Muscle layer of duodenum (tissue), 2 donors: ENCODE measurements around the gene ZNF556.
"Not testable (repeated sequence)": the region's sequence is repeated elsewhere in the genome, so short reads cannot be mapped to it uniquely, and the experiment has no call there.

Experiments used
- H3K27ac ChIP-seq: one replicate; pipeline ENCODE4 v1.7.0; 2013; ENCODE audit warnings: mild to moderate bottlenecking, low read length
- H3K27me3 ChIP-seq: one replicate; pipeline ENCODE4 v1.7.0; 2013; ENCODE audit warnings: low read depth, mild to moderate bottlenecking, control low read depth, low read length
- H3K36me3 ChIP-seq, 2 donors: one replicate each; pipeline ENCODE4 v1.7.0; 2013; ENCODE audit warnings: low read length in 2 of 2, control low read depth in 1 of 2, mild to moderate bottlenecking in 1 of 2; ENCODE audit not compliant: insufficient read depth in 2 of 2, control insufficient read depth in 1 of 2
- H3K4me1 ChIP-seq, 2 donors: one replicate each; pipeline ENCODE4 v1.7.0; 2013; ENCODE audit warnings: low read length in 2 of 2, mild to moderate bottlenecking in 2 of 2, control low read depth in 1 of 2, moderate library complexity in 1 of 2; ENCODE audit not compliant: insufficient read depth in 2 of 2, control insufficient read depth in 1 of 2
- H3K4me3 ChIP-seq, 2 donors: one replicate each; pipeline ENCODE4 v1.7.0; 2013; ENCODE audit warnings: low read length in 2 of 2, low read depth in 1 of 2, mild to moderate bottlenecking in 1 of 2
- H3K9me3 ChIP-seq, 2 donors: one replicate each; pipeline ENCODE4 v1.7.0; 2013; ENCODE audit warnings: low read length in 2 of 2, control low read depth in 1 of 2, mild to moderate bottlenecking in 1 of 2; ENCODE audit not compliant: control insufficient read depth in 1 of 2
- donor health status: healthy.

The ZNF556 gene

GRCh38 chr19:2887391-2887914 is 20.3 kb downstream of the ZNF556 start:
- Histone ChIP-seq H3K36me3 (no peaks in the 10 kb centered on the region), H3K27ac (no peak overlapping the region)

DNA sequence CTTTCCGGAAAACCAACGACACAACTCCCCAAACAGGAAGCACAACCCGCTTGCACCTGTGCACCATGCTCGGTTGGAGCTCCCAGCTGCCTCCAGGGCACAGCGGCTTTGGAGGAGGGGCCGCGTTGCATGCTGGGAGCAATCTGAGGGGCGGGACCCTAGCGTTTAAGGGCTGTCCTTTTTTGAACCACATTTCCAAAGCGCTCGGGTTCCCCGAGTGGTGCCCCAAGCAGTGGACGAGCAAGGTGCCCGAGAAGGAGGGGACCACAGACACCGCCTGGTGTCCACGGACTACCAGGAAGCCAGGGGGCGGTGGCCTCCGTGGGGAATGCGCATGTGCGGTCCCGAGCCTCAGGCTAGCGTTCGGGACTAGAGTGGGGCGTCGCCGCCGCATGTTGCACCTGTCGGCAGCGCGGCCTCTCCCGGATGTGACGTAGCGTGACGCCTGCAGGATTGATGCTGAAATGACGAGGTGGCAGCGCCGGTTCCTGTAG is 21.6 kb downstream of the ZNF556 start:
- H3K4me3 ChIP-seq: peak overlapping the region in 1 of 2 donors; percentile 45
- no peak overlapping the region for H3K27ac ChIP-seq

More at GRCh38 chr19:2887391-2887914, 20.3 kb downstream of the ZNF556 start:
- no peaks in the 10 kb centered on the region for H3K9me3 ChIP-seq
- no peaks in the 10 kb centered on the region for H3K4me1 ChIP-seq
- no peaks in the 10 kb centered on the region for H3K27me3 ChIP-seq
- no peak overlapping the region for H3K4me3 ChIP-seq

DNA sequence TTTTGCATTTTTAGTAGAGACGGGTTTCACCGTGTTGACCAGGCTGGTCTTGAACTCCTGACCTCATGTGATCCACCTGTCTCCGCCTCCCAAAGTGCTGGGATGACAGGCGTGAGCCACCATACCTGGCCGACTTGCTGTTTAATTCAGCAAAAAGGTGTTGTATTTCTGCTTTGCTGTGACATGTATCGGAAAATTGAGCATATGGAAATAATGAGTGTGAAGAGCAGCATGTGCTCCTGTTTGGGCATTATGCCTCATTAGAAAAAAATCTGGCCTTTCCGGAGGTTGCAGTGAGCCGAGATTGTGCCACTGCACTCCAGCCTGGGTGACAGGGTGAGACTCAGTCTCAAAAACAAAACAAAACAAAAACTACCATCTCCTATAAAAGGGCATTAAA is 23.4 kb downstream of the ZNF556 start:
- not testable (repeated sequence) for H3K4me3 ChIP-seq, H3K9me3 ChIP-seq, H3K4me1 ChIP-seq, H3K36me3 ChIP-seq, H3K27ac ChIP-seq, H3K27me3 ChIP-seq

More for the DNA sequence above, 21.6 kb downstream of the ZNF556 start:
- H3K9me3 ChIP-seq: no peaks in the 10 kb centered on the region
- no peaks in the 10 kb centered on the region for H3K4me1 ChIP-seq
- no peaks in the 10 kb centered on the region for H3K27me3 ChIP-seq
- H3K36me3 ChIP-seq: no peaks in the 10 kb centered on the region

DNA sequence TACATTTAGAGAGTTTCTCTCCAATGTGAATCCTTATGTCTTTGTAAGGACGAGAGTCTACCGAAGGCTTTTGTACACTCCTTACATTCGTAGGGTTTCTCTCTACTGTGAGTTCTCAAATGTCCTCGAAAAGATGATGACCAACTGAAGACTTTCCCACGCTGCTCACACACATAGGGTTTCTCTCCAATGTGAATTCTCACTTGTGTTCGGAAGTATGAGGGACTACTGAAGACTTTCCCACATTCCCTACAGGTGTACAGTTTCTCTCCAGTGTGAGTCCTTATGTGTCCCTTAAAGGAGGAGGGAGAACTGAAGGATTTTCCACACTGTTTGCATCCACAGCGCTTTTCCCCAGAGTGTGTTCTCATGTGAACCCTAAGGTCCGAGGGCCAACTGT is 29.6 kb downstream of the ZNF556 start:
- H3K36me3 ChIP-seq: no peaks in the 10 kb centered on the region
- no peaks in the 10 kb centered on the region for H3K27me3 ChIP-seq
- no peak overlapping the region for H3K4me3 ChIP-seq
- H3K4me1 ChIP-seq: peaks cover 0 to 4% of the 10 kb centered on the region in 2 donors
- H3K27ac ChIP-seq: no peak overlapping the region
- H3K9me3 ChIP-seq: peaks cover 7% of the 10 kb centered on the region in 2 donors

DNA sequence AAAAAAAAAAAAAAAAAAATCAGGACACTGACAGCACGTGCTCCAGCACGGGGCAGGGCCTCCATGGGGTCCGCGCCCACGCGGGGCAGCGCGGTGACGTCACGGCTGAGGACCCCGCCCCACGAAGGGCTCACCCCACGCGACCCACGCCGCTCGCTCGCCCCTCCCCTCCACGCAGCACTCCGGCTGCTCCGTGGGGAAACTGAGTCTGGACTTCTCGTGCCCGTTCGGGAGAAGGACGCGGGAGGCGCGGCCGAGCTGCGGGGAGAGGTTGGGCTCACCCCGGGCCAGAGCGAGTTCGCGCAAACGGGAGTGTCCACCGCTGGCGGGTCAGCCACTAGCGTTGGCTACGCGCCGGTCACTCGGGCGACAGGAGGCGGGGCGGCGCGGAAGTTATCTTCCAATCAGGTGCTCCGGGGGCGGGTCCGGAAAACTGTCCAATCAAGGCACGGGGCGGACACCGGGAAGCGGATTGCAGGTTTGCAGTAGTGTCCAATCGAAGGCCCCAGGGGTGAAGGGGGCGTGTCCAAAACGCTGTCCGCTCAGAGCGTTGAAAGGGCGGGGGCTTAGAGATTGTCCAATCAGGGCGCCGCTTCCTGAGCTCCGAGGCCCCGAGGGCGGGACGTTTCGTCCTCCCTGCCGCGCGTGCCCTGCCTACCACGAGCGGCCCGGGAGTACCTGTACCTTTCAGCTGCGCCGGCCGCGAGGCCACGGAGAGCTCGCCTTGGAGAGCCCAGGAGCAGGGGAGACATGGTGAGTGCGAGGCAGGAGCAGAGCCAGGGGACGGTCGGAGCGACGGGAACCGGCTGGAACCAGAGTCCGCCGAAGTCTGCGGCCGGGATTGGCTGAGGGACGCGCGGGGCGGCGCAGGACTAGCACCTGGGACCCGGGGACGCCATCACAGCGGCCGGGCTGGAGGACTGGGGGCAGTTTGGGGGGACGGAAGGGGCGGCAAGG is 33.4 kb downstream of the ZNF556 start, which contains the start of gene ZNF57:
ZNF57 (plus strand) TSS at position 633 of the 957 bp plus-strand sequence; CDS start at position 751, 118 bp downstream.
- Histone ChIP-seq H3K36me3 (no peaks in the 10 kb centered on the region), H3K27ac (peak within 1 kb of the TSS; percentile 31), H3K9me3 (peaks cover 7% of the 10 kb centered on the region in 2 donors), H3K4me3 (peak within 1 kb of the TSS; percentile 68 to 74), H3K27me3 (no peaks in the 10 kb centered on the region), H3K4me1 (peaks cover 0 to 8% of the 10 kb centered on the region in 2 donors)

DNA sequence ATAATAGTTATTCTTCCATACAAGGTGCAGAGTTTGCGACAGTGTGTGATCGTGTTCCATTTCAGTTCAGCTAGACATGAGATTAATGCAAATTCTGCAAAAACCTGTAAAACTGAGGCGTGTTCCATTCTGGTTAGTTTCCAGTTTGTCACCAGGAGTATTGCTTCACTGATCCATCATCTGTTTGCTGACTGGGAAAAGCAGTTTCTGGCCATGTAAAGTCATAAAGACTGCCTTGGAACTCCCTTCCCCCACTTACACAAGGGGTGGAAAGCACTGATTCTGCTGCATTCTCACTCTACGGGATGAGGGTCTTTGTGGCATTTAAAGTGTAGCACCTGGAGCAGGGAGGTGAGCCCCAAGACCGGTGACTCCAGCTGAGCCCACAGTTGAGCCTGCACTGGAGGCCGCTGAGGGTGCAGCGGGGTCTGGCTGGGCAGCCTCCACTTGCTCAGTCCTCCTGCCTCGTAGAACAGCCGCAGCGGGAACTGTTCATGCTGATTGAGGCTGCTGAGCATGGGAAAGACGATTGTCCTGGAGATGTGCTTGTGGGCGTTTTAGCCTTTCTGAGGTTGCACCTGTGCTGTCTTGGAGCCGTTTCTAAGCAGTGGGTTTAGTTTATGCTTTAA is 35.6 kb downstream of the ZNF556 start:
- Histone ChIP-seq H3K4me1 (peaks cover 0 to 8% of the 10 kb centered on the region in 2 donors), H3K36me3 (no peaks in the 10 kb centered on the region), H3K4me3 (no peak overlapping the region), H3K27ac (no peak overlapping the region), H3K9me3 (no peaks in the 10 kb centered on the region), H3K27me3 (no peaks in the 10 kb centered on the region)

DNA sequence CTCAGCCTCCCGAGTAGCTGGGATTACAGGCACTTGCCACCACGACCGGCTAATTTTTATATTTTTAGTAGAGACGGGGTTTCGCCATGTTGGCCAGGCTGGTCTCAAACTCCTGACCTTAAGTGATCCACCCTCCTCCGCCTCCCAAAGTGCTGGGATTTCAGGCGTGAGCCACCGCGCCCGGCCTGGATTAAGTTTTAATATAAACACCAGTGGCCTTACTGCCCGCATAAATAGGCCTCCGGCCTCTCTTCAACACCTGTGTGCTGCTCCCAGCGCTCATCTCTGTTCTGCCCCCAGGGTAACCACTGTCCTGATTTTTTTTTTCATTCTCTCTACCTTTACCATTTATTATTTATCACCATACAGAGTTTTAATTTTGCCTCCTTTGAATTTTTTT is 36.2 kb downstream of the ZNF556 start:
- not testable (repeated sequence) for H3K36me3 ChIP-seq, H3K27me3 ChIP-seq, H3K27ac ChIP-seq, H3K9me3 ChIP-seq, H3K4me3 ChIP-seq, H3K4me1 ChIP-seq

DNA sequence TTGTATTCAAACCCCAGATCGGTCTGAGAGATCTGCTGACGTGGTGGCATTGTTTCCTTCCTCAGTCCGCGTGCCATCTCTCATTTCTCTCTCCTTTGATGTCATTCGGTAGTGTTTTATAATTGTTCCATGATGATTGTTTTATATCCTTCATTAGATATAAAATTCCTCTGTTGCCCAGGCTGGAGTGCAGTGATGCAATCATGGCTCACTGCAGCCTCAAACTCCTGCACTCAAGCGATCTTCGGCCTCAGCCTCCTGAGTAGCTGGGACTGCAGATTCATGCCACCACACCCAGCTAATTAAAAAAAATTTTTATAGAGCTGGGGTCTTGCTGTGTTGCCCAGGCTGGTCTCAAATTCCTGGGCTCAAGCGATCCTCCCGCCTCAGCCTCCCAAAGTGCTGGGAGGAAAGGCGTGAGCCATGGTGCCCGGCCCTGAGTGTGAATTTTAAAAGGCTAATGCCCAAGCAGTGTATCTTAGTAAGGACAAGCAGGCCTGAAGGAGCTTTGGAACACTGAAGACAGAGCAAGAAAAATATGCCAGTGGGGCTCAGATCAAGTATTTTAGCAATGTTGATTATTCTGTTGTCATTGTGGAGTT is 38.9 kb downstream of the ZNF556 start:
- no peaks in the 10 kb centered on the region for H3K36me3 ChIP-seq
- no peaks in the 10 kb centered on the region for H3K9me3 ChIP-seq
- no peaks in the 10 kb centered on the region for H3K27me3 ChIP-seq
- H3K4me1 ChIP-seq: peaks cover 0 to 8% of the 10 kb centered on the region in 2 donors
- no peak overlapping the region for H3K27ac ChIP-seq
- no peak overlapping the region for H3K4me3 ChIP-seq

DNA sequence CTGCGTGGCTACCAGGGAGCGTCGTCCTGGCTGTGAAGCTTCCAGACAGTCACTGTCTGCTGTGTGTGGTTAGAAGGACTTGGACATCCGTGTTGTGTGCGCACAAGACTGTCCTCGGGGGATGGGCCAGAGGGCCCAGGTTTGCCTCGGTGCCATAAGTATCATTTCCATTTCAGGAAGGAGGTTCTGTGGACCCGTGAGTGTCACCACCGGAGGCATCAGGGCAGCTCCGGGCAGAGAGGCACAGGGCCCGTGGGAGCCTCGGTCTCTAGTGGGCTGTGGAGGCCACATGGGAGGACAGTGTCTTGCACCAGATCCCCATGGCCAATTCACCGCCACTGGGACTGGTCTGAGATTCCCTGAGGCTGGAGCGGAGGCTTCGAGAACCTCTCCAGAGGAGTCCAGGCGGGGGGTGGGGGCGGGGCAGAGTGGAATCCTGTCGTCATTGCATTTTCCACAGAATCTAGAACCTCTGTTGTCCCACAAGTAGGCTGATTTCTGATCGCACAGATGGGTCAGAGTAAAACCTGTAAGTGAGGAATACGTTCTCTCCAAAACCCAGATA is 39.6 kb downstream of the ZNF556 start:
- peaks cover 0 to 4% of the 10 kb centered on the region in 2 donors for H3K4me1 ChIP-seq
- H3K36me3 ChIP-seq: no peaks in the 10 kb centered on the region
- no peak overlapping the region for H3K4me3 ChIP-seq
- no peaks in the 10 kb centered on the region for H3K9me3 ChIP-seq
- H3K27ac ChIP-seq: no peak overlapping the region
- no peaks in the 10 kb centered on the region for H3K27me3 ChIP-seq

- Histone ChIP-seq H3K27ac (no peak overlapping the region), H3K4me1 (no peaks in the 10 kb centered on the region), H3K36me3 (peaks cover 10 to 23% of the 10 kb centered on the region in 2 donors), H3K9me3 (peaks cover 0 to 7% of the 10 kb centered on the region in 2 donors), H3K4me3 (no peak overlapping the region), H3K27me3 (no peaks in the 10 kb centered on the region)
Observed at GRCh38 chr19:2912306-2912705, 45.2 kb downstream of the ZNF556 start.
